ENCODE data around the gene FBXW4. TPM values are rescaled to one million over a fixed set of nuclear protein-coding genes. Genes with fewer than 3 reads are reported as not detected.

The FBXW4 gene
- total RNA-seq, 1 donor from 2014 or later, result 21.9 TPM

DNA sequence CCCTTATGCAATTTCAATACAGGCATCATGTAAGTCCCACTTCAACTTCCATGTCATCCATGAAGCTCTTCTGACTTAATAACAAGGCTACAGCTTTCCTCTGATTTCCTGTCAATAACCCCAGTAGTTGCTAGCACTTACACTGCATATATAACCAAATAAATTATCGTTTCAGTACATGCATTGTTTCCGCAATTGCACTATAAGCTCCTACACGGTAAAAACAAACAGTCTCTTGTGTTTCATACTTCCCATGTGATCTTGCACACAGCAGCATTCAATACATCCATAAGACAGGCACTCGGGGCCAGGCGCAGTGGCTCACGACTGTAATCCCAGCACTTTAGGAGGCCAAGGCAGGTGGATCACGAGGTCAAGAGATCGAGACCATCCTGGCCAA is 41.4 kb downstream of the FBXW4 start:
- no peaks in the 10 kb centered on the region for H3K4me1 ChIP-seq (ENCODE audit: insufficient read depth, low read length)
- H3K27ac ChIP-seq (ENCODE audit: low read depth, low read length), result no peak overlapping the region
- no peak overlapping the region for H2AFZ ChIP-seq (ENCODE audit: low read depth, low read length)
- TF ChIP-seq EZH2 (IDR thresholded peaks at IDR 0.05; ENCODE audit: insufficient read depth, low read length) (no peak), CTCF (IDR thresholded peaks at IDR 0.05; ENCODE audit: insufficient read depth, low read depth, low read length) (no peak)
- Mint-ChIP-seq H3K4me3 (ENCODE audit: unreplicated experiment) (no peak overlapping the region), H3K27ac (ENCODE audit: unreplicated experiment) (no peak overlapping the region), H3K9me3 (ENCODE audit: unreplicated experiment) (no peaks in the 10 kb centered on the region), H3K36me3 (ENCODE audit: low read depth, unreplicated experiment) (peaks cover 16% of the 10 kb centered on the region), H3K4me1 (ENCODE audit: low read depth, unreplicated experiment) (no peaks in the 10 kb centered on the region), H3K27me3 (ENCODE audit: low read depth, unreplicated experiment) (no peaks in the 10 kb centered on the region)
- no peak overlapping the region for H3K4me3 ChIP-seq (ENCODE audit: insufficient read depth, low read depth, low read length)
- DNase-seq (ENCODE audit: low read depth) (no peak), FAIRE-seq (no peak)
- no peaks in the 10 kb centered on the region for H3K9me3 ChIP-seq (ENCODE audit: insufficient read depth, low read depth, low read length)
- no peaks in the 10 kb centered on the region for H3K27me3 ChIP-seq (ENCODE audit: insufficient read depth, low read length)
- peaks cover 4% of the 10 kb centered on the region for H3K36me3 ChIP-seq (ENCODE audit: insufficient read depth, low read length)
- H3K9ac ChIP-seq (ENCODE audit: low read length), result no peak overlapping the region
- H4K20me1 ChIP-seq (ENCODE audit: insufficient read depth, low read length), result peaks cover 3% of the 10 kb centered on the region
- H3K79me2 ChIP-seq (ENCODE audit: insufficient read depth, low read length), result no peaks in the 10 kb centered on the region
- H3K4me2 ChIP-seq (ENCODE audit: low read length), result no peak overlapping the region

DNA sequence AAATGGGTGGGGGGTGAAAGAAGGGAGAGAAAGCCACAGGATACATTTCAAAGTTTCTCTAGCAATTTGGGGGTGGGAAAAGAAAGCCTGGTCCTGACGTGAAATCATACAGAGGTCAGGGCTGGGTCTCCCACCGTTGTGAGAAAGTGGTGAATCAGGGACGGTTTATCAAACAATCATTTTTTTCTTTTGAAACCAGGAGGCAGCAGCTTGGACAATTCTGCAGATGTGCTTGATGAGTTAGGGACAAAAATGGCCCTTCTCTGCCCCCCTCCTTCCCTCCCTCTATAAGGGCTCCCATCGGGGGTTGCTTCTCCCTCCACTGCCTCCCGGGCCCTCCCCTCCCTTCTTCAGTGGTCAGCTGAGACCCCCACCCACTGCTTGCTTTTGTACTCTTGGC is 43.6 kb downstream of the FBXW4 start:
- H3K4me1 ChIP-seq (ENCODE audit: insufficient read depth, low read length), result no peaks in the 10 kb centered on the region
- H3K4me2 ChIP-seq (ENCODE audit: low read length), result no peak overlapping the region
- H3K9me3 ChIP-seq (ENCODE audit: insufficient read depth, low read depth, low read length), result no peaks in the 10 kb centered on the region
- TF ChIP-seq CTCF (IDR thresholded peaks at IDR 0.05; ENCODE audit: insufficient read depth, low read depth, low read length), result no peak
- Mint-ChIP-seq H3K27ac (ENCODE audit: unreplicated experiment) (no peak overlapping the region), H3K4me3 (ENCODE audit: unreplicated experiment) (no peak overlapping the region), H3K4me1 (ENCODE audit: low read depth, unreplicated experiment) (peaks cover 4% of the 10 kb centered on the region), H3K27me3 (ENCODE audit: low read depth, unreplicated experiment) (no peaks in the 10 kb centered on the region), H3K36me3 (ENCODE audit: low read depth, unreplicated experiment) (peaks cover 18% of the 10 kb centered on the region), H3K9me3 (ENCODE audit: unreplicated experiment) (no peaks in the 10 kb centered on the region)
- no peak for FAIRE-seq
- H3K4me3 ChIP-seq (ENCODE audit: insufficient read depth, low read depth, low read length), result no peak overlapping the region
- no peak for DNase-seq (ENCODE audit: low read depth)
- no peaks in the 10 kb centered on the region for H3K79me2 ChIP-seq (ENCODE audit: insufficient read depth, low read length)
- no peaks in the 10 kb centered on the region for H3K27me3 ChIP-seq (ENCODE audit: insufficient read depth, low read length)
- H3K27ac ChIP-seq (ENCODE audit: low read depth, low read length), result no peak overlapping the region
- H3K36me3 ChIP-seq (ENCODE audit: insufficient read depth, low read length), result peaks cover 4% of the 10 kb centered on the region
- H4K20me1 ChIP-seq (ENCODE audit: insufficient read depth, low read length), result peaks cover 3% of the 10 kb centered on the region
- no peak overlapping the region for H3K9ac ChIP-seq (ENCODE audit: low read length)
- H2AFZ ChIP-seq (ENCODE audit: low read depth, low read length), result no peak overlapping the region

- DNase-seq (ENCODE audit: low read depth) (no peak), FAIRE-seq (no peak)
- Histone ChIP-seq H3K4me1 (ENCODE audit: insufficient read depth, low read length) (no peaks in the 10 kb centered on the region), H3K4me2 (ENCODE audit: low read length) (no peak overlapping the region), H3K27ac (ENCODE audit: low read depth, low read length) (no peak overlapping the region), H3K9me3 (ENCODE audit: insufficient read depth, low read depth, low read length) (no peaks in the 10 kb centered on the region), H3K27me3 (ENCODE audit: insufficient read depth, low read length) (no peaks in the 10 kb centered on the region), H2AFZ (ENCODE audit: low read depth, low read length) (no peak overlapping the region), H3K36me3 (ENCODE audit: insufficient read depth, low read length) (peaks cover 2% of the 10 kb centered on the region), H3K4me3 (ENCODE audit: insufficient read depth, low read depth, low read length) (no peak overlapping the region), H3K9ac (ENCODE audit: low read length) (no peak overlapping the region), H3K79me2 (ENCODE audit: insufficient read depth, low read length) (no peaks in the 10 kb centered on the region), H4K20me1 (ENCODE audit: insufficient read depth, low read length) (peaks cover 3% of the 10 kb centered on the region)
- Mint-ChIP-seq H3K36me3 (ENCODE audit: low read depth, unreplicated experiment) (peaks cover 15% of the 10 kb centered on the region), H3K27me3 (ENCODE audit: low read depth, unreplicated experiment) (no peaks in the 10 kb centered on the region), H3K4me3 (ENCODE audit: unreplicated experiment) (no peak overlapping the region), H3K4me1 (ENCODE audit: low read depth, unreplicated experiment) (peaks cover 4% of the 10 kb centered on the region), H3K27ac (ENCODE audit: unreplicated experiment) (no peak overlapping the region), H3K9me3 (ENCODE audit: unreplicated experiment) (no peaks in the 10 kb centered on the region)
- TF ChIP-seq CTCF (IDR thresholded peaks at IDR 0.05; ENCODE audit: insufficient read depth, low read depth, low read length) (no peak), EZH2 (IDR thresholded peaks at IDR 0.05; ENCODE audit: insufficient read depth, low read length) (no peak)
These were observed 44.1 kb downstream of the FBXW4 start for GRCh38 chr10:101650863-101651262.

Data from astrocyte (in vitro differentiated cells and primary cell).